Activated CD4-positive, alpha-beta T cell treated with anti-CD3 and anti-CD28 coated beads for 48 hours (primary cell): Measurements from ENCODE around the gene UNC45A.
"Not testable (repeated sequence)": the region's sequence is repeated elsewhere in the genome, so short reads cannot be mapped to it uniquely, and the experiment has no call there.

ENCODE experiments used
- DNase-seq: peaks from one replicate; pipeline ENCODE4 v3.0.0-alpha.2; 2020

UNC45A gene

GRCh38 chr15:90918034-90918788 lies 16.9 kb upstream of the UNC45A start:
- no peak for DNase-seq

DNA sequence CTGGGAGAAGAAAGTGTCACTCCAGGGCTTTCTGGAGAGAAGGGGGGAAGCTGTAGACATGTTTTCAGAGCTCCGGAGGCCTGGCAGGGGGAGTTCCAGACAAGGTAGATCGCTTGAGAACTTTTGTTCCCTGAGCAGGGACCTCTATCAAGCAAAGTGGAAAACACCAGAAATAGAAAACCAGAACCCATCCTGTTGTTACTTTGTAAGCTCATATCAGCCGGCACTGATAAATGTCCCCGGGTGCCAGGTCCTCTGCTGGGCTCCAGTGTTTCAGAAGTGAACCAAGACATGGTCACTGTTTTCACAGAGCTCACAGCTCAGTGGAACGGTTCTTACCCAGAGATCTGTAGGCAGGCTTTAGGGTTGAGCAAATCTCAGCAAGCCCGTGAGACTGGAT lies 16.2 kb upstream of the UNC45A start:
- no peak for DNase-seq

GRCh38 chr15:90921887-90922286 lies 13.2 kb upstream of the UNC45A start:
- no peak for DNase-seq

GRCh38 chr15:90922712-90923322 lies 12.3 kb upstream of the UNC45A start:
- DNase-seq: peak; percentile 62

GRCh38 chr15:90924375-90924774 lies 10.7 kb upstream of the UNC45A start:
- DNase-seq: peak; percentile 20

DNA sequence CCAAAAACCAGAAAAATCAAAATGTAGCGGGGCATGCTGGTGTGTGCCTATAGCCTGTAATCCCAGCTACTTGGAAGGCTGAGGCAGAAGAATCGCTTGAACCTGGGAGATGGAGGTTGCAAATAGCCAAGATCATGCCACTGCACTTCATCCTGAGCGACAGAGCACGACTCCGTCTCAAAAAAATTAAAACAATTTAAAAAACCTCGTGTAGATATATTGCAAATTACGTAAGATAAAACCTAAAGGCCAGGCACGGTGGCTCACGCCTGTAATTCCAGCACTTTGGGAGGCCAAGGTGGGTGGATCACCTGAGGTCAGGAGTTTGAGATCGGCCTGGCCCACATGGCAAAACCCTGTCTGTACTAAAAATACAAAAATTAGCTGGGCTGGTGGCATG lies 8.3 kb upstream of the UNC45A start:
- DNase-seq: not testable (repeated sequence)

DNA sequence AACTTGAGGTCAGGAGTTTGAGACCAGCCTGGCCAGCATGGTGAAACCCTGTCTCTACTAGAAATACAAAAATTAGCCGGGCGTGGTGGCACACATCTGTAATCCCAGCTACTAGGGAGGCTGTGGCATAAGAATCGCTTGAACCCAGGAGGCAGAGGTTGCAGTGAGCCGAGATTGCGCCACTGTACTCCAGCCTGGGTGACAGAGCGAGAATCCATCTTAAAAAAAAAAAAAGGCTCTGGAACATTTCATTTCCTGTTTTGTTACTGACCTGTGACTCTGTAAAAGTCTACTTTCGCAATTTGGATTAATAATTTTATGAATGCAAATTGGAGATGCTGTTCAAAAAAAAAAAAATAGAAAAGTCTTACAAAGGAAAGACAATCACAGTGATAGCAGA lies 7.0 kb upstream of the UNC45A start:
- DNase-seq: not testable (repeated sequence)

GRCh38 chr15:90929246-90930019 lies 5.7 kb upstream of the UNC45A start:
- DNase-seq: no peak

- peak; percentile 17 for DNase-seq
These were observed 4.1 kb upstream of the UNC45A start for GRCh38 chr15:90930861-90931574.

DNA sequence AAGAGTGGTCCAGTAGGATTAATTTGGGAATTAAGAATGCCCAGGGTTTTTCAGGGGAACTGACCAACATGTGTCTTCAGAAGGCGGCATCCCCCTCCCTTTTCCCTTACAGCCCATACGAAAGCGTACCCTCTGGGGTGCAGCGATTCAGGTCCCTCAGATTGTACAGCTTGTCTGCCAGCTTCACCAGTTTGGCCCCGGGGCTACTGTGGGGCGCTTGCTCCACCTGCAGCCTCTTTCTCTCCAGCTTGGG lies 3.6 kb upstream of the UNC45A start:
- DNase-seq: no peak

DNA sequence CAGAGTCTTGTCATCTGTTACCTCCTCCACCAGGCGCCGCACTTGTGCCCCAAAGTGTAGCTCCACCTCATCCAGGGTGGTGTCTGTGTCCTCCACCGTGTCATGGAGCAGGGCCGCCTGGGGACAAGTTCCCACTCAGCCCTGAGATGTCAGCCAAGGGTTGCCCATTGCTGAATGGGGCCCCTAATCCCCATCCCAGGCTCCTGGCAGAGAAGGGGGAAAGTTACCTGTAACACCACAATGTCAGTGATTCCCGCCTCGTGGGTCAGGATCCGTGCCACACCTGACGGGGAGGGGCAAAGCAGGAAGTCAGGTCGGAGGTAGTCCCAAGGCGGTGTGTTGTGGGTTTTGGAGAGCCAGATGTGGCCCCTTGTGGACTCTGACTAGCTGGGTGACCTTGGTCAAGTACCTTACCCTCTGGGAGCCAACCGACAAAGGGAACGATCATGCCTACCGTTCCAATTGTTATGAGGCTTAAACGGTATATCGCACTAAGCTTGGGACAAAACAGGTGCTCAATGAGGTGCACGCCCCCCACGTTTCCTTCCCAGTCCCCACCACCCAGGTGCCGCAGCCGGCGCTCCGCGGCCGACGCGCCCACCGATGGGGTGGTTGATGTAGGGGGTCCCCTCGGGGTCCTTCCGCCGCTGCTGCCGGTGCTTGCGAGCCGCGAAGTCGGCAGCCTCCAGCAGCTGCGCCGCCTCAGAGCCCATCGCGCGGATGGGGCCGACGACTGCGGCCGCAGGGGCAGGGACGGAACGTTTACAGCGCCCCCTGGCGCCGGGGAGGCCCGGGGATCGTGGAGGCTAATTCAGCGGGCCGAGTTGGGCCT lies 3.0 kb upstream of the UNC45A start, which contains the start of gene HDDC3:
HDDC3 (minus strand) TSS at position 722 of the 832 bp plus-strand sequence; CDS start at position 713, 9 bp downstream.
- DNase-seq: peak; percentile 95

DNA sequence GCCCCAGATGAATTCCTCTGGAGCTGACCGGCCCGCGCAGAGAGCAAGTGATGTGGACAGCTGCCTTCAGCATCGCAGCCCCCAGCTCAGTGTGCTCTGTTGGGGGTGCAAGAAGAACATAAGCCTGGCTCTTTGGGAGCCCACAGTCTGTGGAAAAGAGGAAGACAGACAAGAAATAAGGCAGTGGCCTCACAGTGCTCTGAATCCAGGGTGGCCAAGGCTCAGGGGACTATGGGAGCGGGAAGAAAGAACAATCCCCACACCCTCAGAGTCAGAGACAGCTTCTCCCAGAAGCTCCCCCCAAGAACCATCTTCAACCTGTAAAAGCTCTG lies 2.5 kb upstream of the UNC45A start:
- no peak for DNase-seq

- DNase-seq: no peak
These were observed 1.8 kb upstream of the UNC45A start for GRCh38 chr15:90933301-90933700.

- peak; percentile 94 for DNase-seq
These were observed 683 bp upstream of the UNC45A start for GRCh38 chr15:90934256-90934948.

DNA sequence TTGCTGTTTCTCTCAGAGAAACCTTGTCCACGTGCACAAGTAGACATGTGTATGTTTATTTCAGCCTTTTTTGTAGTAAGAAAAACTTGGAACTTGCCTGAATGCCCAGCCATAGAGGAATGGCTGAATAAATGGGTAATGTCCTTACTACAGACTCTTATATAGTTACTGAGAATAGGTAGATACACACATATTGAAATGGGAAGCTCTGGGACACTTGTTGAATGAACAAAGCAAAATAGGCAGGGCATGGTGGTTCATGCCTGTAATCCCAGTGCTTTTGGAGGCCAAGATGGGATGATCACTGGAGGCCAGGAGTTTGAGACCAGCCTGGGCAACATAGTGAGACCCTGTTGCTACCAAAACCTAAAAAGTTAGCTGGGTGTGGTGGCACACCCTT lies 1.7 kb downstream of the UNC45A start:
- no peak for DNase-seq

DNA sequence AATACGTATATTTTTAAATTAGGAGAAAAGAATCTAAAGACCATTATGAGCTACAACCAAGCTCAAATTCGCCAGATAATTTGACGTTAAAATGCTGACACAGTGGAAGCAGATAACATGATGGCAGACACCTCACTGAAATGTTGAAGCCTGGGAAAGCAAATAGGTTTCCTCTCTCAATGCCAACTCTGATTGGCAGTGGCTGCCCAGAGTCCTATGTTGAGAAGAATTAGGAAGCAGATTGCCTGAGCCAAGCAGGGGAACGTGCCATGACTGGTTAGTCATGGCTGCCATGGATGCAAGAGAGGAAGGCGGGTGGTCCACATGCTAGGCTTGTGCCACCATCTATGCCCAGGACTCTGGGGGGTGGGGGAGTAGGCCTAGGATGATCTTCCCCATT lies 3.2 kb downstream of the UNC45A start:
- DNase-seq: no peak

GRCh38 chr15:90939756-90940155 lies 4.7 kb downstream of the UNC45A start:
- DNase-seq: no peak

DNA sequence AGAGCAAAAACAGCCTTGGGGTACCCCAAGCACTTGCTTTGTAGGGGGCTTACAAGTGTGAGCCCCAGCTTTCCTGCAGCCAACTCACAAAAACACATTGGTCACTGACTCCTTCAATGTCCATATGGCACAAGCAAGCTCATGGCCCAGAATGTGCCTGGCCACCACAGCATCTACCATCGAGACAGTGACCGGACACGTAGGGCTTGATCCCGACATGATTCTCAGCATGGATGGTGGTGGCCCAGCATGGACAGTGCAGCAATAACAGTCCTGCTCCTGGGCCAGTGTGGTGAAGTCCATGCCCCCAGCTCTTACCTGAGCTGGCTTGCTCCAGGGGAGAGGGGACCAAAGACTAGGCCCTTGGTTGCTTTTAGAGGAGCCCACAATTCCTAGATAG lies 6.0 kb downstream of the UNC45A start:
- DNase-seq: no peak

DNA sequence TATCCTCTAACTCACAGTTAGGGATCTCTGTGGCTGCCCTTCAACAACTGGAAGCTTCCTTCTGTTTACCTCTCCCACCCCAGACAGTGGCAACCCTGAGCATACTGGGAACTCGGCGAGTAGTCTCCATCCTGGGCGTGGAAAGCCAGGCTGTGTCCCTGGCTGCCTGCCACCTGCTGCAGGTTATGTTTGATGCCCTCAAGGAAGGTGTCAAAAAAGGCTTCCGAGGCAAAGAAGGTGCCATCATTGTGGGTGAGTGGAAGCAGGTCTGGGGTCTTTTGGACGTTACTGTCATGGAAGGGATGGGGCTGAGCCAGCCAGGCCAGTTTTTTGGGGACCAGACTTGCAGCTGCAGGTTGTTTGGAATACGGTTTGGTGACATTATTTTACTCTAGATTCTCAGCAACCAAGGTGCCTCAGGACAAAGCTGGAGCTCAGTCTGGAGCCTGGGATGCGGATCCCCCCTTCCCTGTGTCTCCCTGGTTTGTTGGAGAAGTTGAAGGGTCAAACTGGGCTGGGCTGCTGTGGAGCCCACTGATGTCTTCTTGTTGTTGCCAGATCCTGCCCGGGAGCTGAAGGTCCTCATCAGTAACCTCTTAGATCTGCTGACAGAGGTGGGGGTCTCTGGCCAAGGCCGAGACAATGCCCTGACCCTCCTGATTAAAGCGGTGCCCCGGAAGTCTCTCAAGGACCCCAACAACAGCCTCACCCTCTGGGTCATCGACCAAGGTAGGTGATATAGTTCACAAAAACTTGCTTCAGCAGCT lies 7.5 kb downstream of the UNC45A start:
- DNase-seq: no peak

GRCh38 chr15:90945091-90945490 lies 10.0 kb downstream of the UNC45A start:
- DNase-seq: no peak

- DNase-seq: no peak
These were observed 11.5 kb downstream of the UNC45A start for GRCh38 chr15:90946538-90946937.
